Naive B cell (primary cell): ENCODE measurements around the gene EIF3A. TPM values are rescaled to one million over a fixed set of nuclear protein-coding genes. Genes with fewer than 3 reads are reported as not detected.
"Not testable (repeated sequence)": the region's sequence is repeated elsewhere in the genome, so short reads cannot be mapped to it uniquely, and the experiment has no call there.

ENCODE experiments used
- ATAC-seq, 2 donors: fragments of 150-1000 bp; cut with Tn5 transposase; 2 replicates each; pipeline ENCODE4 v1.10.0; 2021; ENCODE audit warnings: low read depth in 2 of 2, mild to moderate bottlenecking in 2 of 2, moderate library complexity in 2 of 2
- DNase-seq: peaks from one replicate; pipeline ENCODE4 v3.0.0; 2022
- H3K27ac Mint-ChIP-seq, 6 donors: one replicate each; pipeline ENCODE4 v1.8.0; 2020 to 2022; ENCODE audit warnings: mild to moderate bottlenecking in 6 of 6, mixed read lengths in 6 of 6, moderate library complexity in 5 of 6, inconsistent platforms in 2 of 6
- H3K27me3 Mint-ChIP-seq, 3 donors: one replicate each; pipeline ENCODE4 v1.8.0; 2021 to 2022; ENCODE audit warnings: mixed read lengths in 3 of 3, mild to moderate bottlenecking in 1 of 3
- H3K36me3 Mint-ChIP-seq, 2 donors: one replicate each; pipeline ENCODE4 v1.8.0; 2020 to 2022; ENCODE audit warnings: mixed read lengths in 2 of 2, inconsistent platforms in 1 of 2, mild to moderate bottlenecking in 1 of 2
- H3K4me1 Mint-ChIP-seq, 3 donors: one replicate each; pipeline ENCODE4 v1.8.0; 2020 to 2022; ENCODE audit warnings: mixed read lengths in 3 of 3, inconsistent platforms in 1 of 3, mild to moderate bottlenecking in 1 of 3, moderate library complexity in 1 of 3
- H3K4me3 Mint-ChIP-seq, 8 donors: one replicate each; pipeline ENCODE4 v1.8.0; 2020 to 2022; ENCODE audit warnings: mild to moderate bottlenecking in 8 of 8, mixed read lengths in 8 of 8, moderate library complexity in 8 of 8, inconsistent platforms in 2 of 8
- H3K9me3 Mint-ChIP-seq, 7 donors: one replicate each; pipeline ENCODE4 v1.8.0; 2020 to 2022; ENCODE audit warnings: mixed read lengths in 7 of 7, mild to moderate bottlenecking in 5 of 7, inconsistent platforms in 2 of 7, moderate library complexity in 1 of 7
- polyA plus RNA-seq, 6 donors: library from polyadenylated mRNA; unstranded; fragments of 300-500 nt; fragmentation: Illumina TruSeq; gene quantifications; one replicate each; pipeline ENCODE4 v1.2.3, GENCODE V29; 2021; ENCODE audit warnings: low read depth in 6 of 6

EIF3A gene
- polyA plus RNA-seq, 6 donors from 2014 or later, result 23.4 to 47.8 (median 32.0) TPM

DNA sequence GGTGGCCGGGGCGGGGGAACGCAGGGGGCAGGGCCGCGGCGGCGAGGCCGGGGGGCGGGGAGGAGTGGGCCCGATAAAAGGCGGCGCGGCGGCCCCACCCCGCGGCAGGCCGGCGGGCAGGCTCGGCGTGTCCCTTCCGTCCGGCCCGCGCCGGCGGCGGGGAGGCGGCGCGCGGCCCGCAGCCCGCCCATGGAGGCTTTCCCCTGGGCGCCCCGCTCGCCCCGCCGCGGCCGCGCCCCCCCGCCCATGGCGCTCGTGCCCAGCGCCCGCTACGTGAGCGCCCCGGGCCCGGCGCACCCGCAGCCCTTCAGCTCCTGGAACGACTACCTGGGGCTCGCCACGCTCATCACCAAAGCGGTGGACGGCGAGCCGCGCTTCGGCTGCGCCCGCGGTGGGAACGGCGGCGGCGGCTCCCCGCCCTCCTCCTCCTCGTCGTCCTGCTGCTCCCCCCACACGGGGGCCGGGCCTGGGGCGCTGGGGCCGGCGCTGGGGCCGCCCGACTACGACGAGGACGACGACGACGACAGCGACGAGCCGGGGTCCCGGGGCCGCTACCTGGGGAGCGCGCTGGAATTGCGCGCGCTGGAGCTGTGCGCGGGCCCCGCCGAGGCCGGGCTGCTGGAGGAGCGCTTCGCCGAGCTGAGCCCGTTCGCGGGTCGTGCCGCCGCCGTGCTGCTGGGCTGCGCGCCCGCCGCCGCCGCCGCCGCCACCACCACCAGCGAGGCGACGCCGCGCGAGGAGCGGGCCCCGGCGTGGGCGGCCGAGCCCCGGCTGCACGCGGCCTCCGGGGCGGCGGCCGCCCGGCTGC lies 50.8 kb downstream of the EIF3A start, which contains the start of gene NANOS1:
Gene NANOS1 (plus strand): TSS at position 102 of the 808 bp plus-strand sequence. CDS start 88 bp downstream, at position 190.
- peak within 1 kb of the TSS; percentile 71 to 89 (median 85) for H3K4me3 Mint-ChIP-seq
- H3K27me3 Mint-ChIP-seq, result peaks cover 30 to 50% (median 42%) of the 10 kb centered on the region in 3 donors
- peaks cover 12 to 23% (median 15%) of the 10 kb centered on the region in 3 donors for H3K4me1 Mint-ChIP-seq
- H3K27ac Mint-ChIP-seq, result peak within 1 kb of the TSS in 3 of 6 donors; percentile 20 to 73 (median 44)
- DNase-seq (peak; percentile 2), ATAC-seq (no peak)
- H3K36me3 Mint-ChIP-seq, result peaks cover 11 to 21% of the 10 kb centered on the region in 2 donors
- H3K9me3 Mint-ChIP-seq, result peaks cover 0 to 2% (median 0%) of the 10 kb centered on the region in 7 donors

DNA sequence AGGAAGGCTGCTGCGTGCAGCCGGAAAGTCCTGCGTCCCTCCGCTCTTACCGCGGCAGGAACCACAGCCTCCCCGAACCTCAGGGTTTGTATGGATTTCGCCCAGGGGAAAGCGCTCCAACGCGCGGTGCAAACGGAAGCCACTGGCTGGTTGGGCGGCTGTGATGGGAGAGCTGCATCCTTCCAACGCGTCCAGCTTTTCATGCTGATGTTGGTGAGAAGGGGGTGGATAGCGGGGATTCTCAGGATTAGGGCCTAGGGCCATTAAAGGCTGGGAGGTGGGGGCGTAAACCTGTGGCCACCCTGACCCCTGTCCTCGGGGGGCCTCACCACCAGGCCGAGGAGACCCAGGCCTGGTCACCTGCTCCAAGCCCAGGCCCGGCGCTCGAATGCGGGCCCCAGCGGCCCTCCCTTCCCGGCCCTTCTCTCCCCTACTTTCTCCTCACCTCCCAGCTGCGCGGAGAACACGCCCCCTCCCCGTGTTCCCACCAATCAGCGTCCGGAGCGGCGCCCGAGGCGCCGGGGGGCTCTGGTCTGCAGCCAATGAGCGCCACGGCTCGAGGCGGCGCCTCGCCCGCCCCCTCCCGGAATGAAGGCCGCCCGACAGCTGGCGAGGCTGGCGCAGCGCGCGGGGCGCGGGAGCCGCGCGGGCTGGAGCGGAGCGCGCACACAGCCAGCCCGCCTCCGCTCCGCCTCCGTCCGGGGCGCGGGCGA lies 51.6 kb downstream of the EIF3A start:
- H3K4me3 Mint-ChIP-seq, result peak overlapping the region; percentile 71 to 89 (median 82)
- peaks cover 3 to 13% of the 10 kb centered on the region in 2 donors for H3K36me3 Mint-ChIP-seq
- peaks cover 0 to 2% (median 0%) of the 10 kb centered on the region in 7 donors for H3K9me3 Mint-ChIP-seq
- peak overlapping the region in 2 of 6 donors; percentile 44 to 73 for H3K27ac Mint-ChIP-seq
- peak; percentile 30 to 35 for ATAC-seq
- peak; percentile 57 for DNase-seq
- H3K27me3 Mint-ChIP-seq, result peaks cover 30 to 51% (median 41%) of the 10 kb centered on the region in 3 donors
- peaks cover 12 to 23% (median 15%) of the 10 kb centered on the region in 3 donors for H3K4me1 Mint-ChIP-seq

DNA sequence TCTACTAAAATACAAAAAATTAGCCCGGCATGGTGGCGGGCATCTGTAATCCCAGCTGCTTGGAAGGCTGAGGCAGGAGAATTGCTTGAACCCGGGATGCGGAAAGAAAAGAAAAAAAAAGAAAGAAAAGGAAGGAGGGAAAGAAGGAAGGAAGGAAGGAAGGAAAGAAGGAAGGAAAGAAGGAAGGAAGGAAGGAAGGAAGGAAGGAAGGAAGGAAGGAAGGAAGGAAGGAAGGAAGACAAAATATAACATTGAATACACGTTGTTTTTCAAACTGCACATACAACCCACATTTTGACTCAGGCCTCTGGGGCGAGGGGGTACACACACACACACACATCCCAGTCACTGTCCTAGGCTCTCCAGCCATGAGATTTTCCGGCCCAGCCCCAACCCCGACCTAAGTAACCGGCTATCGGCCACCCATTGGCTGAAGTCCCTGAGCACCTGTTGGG lies 52.1 kb downstream of the EIF3A start:
- ATAC-seq, H3K36me3 Mint-ChIP-seq, DNase-seq, H3K9me3 Mint-ChIP-seq: not testable (repeated sequence)
- Mint-ChIP-seq H3K4me1 (peaks cover 12 to 23% (median 15%) of the 10 kb centered on the region in 3 donors), H3K4me3 (peak overlapping the region; percentile 71 to 89 (median 82)), H3K27me3 (peaks cover 30 to 53% (median 41%) of the 10 kb centered on the region in 3 donors), H3K27ac (peak overlapping the region in 3 of 6 donors; percentile 44 to 96 (median 73))

DNA sequence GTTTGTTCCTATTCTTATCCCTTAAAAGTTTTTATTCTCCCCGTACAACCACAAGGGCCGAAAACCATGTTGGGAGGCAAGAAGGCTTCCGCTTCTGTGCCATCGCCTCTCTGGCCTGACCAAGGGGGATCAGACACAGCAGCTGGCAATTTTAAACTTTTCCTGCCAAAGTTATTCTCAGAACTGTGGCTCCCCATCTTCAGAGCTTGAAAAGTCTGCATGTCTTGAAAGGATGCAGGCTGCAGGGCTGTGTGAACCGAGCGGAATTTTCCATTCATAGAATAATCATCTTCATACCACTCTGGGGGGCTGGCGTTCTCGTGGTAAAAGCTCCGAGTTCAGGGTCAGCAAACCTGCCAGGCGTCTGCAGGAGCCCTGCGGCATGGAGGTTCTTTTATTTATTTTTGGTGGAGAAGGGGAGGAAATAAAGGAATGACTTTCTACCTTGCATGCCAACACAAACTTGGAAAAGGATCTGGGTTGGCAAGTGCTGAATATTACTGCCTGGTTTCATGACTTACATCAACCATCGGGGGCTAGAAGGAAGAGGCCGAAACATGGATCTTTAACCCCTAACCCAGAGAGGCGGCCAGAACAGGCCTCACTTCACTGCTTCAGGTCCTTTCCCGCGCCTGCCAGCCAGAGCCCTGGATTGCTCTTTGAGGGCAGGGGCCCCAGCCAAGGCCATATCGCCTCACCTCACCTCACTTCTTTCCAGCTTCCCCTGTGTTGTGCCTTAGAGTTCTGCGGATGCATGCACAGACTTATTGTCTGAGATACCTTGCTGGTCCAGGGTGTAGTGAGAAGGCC lies 54.1 kb downstream of the EIF3A start:
- no peak for ATAC-seq
- Mint-ChIP-seq H3K4me1 (peaks cover 7 to 19% (median 11%) of the 10 kb centered on the region in 3 donors), H3K4me3 (peak overlapping the region in 3 of 8 donors; percentile 21 to 69 (median 25)), H3K27ac (peak overlapping the region in 1 of 6 donors; percentile 49), H3K27me3 (peaks cover 38 to 54% (median 54%) of the 10 kb centered on the region in 3 donors), H3K36me3 (no peaks in the 10 kb centered on the region), H3K9me3 (peaks cover 0 to 2% (median 0%) of the 10 kb centered on the region in 7 donors)
- no peak for DNase-seq

DNA sequence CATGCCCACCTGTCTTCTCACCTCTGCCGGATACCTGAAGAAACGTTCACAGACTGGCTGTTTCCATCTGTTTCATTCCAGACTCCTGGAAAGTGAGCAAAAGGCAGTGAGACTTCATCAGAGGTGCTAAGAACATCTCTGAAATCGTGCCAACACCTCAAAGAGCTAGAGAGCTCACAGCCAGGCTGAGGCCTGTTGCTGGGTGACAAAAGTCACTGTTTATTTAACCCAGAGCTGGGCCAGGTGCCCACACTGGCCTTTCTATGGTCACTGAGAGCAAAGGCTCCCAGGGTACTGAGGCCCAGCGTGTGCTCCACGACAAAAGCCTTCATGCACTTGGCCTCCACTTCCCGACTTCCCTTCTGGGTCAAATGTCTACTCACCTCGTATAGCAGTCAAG lies 54.8 kb downstream of the EIF3A start:
- peaks cover 7 to 13% (median 7%) of the 10 kb centered on the region in 3 donors for H3K4me1 Mint-ChIP-seq
- H3K4me3 Mint-ChIP-seq, result peak overlapping the region in 1 of 8 donors; percentile 69
- no peak for ATAC-seq
- peaks cover 44 to 58% (median 52%) of the 10 kb centered on the region in 3 donors for H3K27me3 Mint-ChIP-seq
- peaks cover 0 to 2% (median 0%) of the 10 kb centered on the region in 7 donors for H3K9me3 Mint-ChIP-seq
- no peak overlapping the region for H3K27ac Mint-ChIP-seq
- H3K36me3 Mint-ChIP-seq, result no peaks in the 10 kb centered on the region
- DNase-seq, result no peak

DNA sequence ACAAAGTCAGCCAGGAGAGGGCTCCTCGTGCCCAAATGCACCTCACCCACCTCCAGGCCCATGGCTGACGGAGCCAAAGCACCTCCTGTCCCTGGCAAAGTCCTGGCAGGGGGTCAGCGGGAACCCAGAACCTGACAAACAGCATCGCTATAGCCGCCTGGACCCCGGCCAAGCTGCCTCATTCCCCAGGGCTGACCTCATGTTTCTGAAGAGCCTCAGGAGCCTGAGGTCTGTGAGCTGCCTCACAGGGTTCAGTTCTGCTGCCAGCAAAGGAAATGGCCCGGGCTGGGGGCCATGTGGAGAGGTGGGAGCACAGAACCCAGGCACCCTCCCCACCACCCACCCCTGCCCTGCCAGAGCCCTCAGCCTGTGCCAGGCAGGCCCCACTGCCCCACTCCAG lies 55.3 kb downstream of the EIF3A start:
- Mint-ChIP-seq H3K27ac (no peak overlapping the region), H3K4me1 (peaks cover 7 to 10% (median 7%) of the 10 kb centered on the region in 3 donors), H3K27me3 (peaks cover 49 to 62% (median 54%) of the 10 kb centered on the region in 3 donors), H3K9me3 (peaks cover 0 to 2% (median 0%) of the 10 kb centered on the region in 7 donors), H3K36me3 (no peaks in the 10 kb centered on the region), H3K4me3 (no peak overlapping the region)
- no peak for DNase-seq
- no peak for ATAC-seq

DNA sequence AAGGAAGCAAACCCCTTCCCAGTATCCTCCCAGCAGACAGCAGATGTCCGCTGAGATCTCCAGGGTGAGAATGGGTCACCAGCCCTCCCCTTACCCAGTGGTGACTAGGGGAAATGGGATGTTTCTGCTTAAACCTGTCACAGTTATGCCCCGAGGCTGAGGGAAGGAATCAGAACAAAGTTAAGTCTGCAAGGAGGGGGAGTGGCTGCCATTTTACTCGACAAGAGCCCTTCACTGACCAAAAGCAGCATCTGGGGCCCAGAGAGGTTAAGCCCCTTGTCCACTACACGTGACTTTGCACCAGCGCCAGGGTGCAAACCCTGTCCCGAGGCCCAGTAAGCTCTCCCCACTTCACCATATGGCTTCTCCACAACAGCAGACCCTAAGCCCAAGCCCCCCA lies 55.7 kb downstream of the EIF3A start:
- H3K27ac Mint-ChIP-seq, result no peak overlapping the region
- peaks cover 53 to 65% (median 56%) of the 10 kb centered on the region in 3 donors for H3K27me3 Mint-ChIP-seq
- no peak overlapping the region for H3K4me3 Mint-ChIP-seq
- H3K36me3 Mint-ChIP-seq, result no peaks in the 10 kb centered on the region
- DNase-seq (no peak), ATAC-seq (no peak)
- H3K9me3 Mint-ChIP-seq, result peaks cover 0 to 2% (median 0%) of the 10 kb centered on the region in 7 donors
- peaks cover 7 to 10% (median 7%) of the 10 kb centered on the region in 3 donors for H3K4me1 Mint-ChIP-seq

DNA sequence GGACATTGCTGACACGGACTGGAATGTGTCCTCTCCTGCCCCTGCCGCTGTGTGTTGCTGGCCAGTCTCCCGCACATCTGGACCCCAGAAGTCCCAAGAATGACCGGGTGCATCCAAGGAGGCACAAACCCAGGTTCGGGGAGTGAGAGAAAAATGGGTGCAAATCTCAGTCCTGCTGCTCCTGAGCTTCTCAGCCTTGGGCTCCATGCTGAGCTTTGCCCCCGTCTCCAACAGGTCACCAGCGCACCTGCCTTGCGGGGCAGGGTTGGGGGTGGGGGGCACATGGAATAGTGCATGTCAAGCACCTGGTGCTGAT lies 57.1 kb downstream of the EIF3A start:
- peaks cover 54 to 68% (median 61%) of the 10 kb centered on the region in 3 donors for H3K27me3 Mint-ChIP-seq
- no peak for ATAC-seq

DNA sequence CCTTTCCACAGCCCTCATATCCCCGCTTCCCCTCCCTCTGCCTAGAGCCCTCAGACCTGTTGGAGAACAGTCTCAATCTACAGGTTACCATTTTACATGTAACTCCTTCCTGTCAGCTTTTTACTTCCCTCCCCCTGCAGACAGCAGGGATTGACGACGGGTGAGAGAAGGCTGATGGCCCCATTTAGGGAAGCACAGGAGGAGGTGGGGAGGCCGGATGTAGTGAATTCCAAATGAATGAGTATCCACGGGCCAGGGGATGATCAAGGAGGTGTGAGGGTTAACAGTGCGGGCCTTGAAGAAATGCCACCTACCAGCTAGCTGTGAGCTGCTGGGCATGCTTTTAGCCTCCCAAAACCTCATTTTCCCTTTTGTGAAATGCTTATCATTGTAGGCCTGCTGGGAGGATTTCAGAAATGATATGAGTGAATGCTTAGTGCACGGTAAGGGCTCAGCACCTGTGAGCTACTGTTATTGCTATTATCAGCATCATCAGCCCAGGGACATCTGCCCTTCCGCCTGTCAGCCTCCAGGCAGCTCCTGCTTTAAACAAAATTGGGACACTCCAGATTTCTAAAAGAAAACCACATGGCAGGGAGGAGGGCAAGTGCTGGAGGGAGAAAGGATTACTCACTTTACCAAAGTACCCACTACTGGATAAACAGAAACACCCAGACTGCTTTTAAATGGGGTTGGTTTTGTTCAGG lies 57.6 kb downstream of the EIF3A start:
- H3K27me3 Mint-ChIP-seq, result peaks cover 52 to 68% (median 61%) of the 10 kb centered on the region in 3 donors
- peaks cover 2 to 8% (median 4%) of the 10 kb centered on the region in 7 donors for H3K9me3 Mint-ChIP-seq
- peaks cover 0 to 7% of the 10 kb centered on the region in 2 donors for H3K36me3 Mint-ChIP-seq
- ATAC-seq, result no peak
- H3K4me3 Mint-ChIP-seq, result peak overlapping the region in 1 of 8 donors; percentile 47
- no peak overlapping the region for H3K27ac Mint-ChIP-seq
- peaks cover 0 to 1% (median under 1%) of the 10 kb centered on the region in 3 donors for H3K4me1 Mint-ChIP-seq
- DNase-seq, result no peak

More for the DNA sequence above, 57.1 kb downstream of the EIF3A start:
- H3K36me3 Mint-ChIP-seq, result peaks cover 0 to 7% of the 10 kb centered on the region in 2 donors
- H3K9me3 Mint-ChIP-seq, result peaks cover 0 to 8% (median 4%) of the 10 kb centered on the region in 7 donors
- peaks cover 5 to 6% (median 6%) of the 10 kb centered on the region in 3 donors for H3K4me1 Mint-ChIP-seq
- DNase-seq, result no peak
- no peak overlapping the region for H3K27ac Mint-ChIP-seq
- H3K4me3 Mint-ChIP-seq, result no peak overlapping the region

DNA sequence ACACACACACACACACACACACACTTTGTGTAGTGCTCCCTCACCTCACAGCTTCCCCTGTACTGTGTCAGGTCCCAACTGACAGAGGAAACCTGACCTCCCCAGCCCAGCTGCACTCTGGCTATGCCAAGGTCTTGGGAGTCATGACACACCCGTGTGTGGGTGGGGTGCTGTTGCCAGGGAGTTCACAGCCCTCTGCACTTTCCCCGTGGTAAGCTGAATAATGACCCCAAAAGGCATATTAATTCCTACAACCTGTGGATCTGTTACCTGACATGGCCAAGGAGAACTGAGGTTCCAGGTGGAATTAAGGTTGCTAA lies 60.0 kb downstream of the EIF3A start:
- Mint-ChIP-seq H3K27ac (peak overlapping the region in 1 of 6 donors; percentile 79), H3K4me1 (no peaks in the 10 kb centered on the region), H3K36me3 (peaks cover 0 to 7% of the 10 kb centered on the region in 2 donors), H3K27me3 (peaks cover 34 to 61% (median 40%) of the 10 kb centered on the region in 3 donors), H3K9me3 (peaks cover 2 to 8% (median 4%) of the 10 kb centered on the region in 7 donors), H3K4me3 (no peak overlapping the region)
- DNase-seq, result no peak
- no peak for ATAC-seq

DNA sequence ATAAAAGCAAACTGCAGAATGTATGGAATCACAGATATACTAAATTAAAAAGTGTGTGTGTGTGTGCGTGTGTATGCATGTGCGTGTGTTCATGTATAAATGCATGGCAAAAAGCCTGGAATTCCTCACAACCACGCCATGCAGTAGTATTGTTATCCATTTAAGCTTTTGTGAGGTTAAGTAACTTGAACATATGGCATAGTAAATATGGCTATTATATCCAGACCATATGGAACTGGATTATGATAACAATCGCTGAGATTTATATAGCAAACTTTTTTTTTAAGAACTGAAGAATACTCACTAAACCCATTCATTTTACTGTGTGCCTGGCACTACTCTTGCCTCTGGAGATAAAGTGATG lies 73.4 kb downstream of the EIF3A start:
- Mint-ChIP-seq H3K36me3 (peaks cover 0 to 7% of the 10 kb centered on the region in 2 donors), H3K27ac (no peak overlapping the region), H3K9me3 (peaks cover 0 to 5% (median 0%) of the 10 kb centered on the region in 7 donors), H3K4me3 (no peak overlapping the region), H3K4me1 (no peaks in the 10 kb centered on the region), H3K27me3 (peaks cover 24 to 55% (median 49%) of the 10 kb centered on the region in 3 donors)
- no peak for ATAC-seq
- no peak for DNase-seq
